Measurements from ENCODE around the gene ECE1.

DNA sequence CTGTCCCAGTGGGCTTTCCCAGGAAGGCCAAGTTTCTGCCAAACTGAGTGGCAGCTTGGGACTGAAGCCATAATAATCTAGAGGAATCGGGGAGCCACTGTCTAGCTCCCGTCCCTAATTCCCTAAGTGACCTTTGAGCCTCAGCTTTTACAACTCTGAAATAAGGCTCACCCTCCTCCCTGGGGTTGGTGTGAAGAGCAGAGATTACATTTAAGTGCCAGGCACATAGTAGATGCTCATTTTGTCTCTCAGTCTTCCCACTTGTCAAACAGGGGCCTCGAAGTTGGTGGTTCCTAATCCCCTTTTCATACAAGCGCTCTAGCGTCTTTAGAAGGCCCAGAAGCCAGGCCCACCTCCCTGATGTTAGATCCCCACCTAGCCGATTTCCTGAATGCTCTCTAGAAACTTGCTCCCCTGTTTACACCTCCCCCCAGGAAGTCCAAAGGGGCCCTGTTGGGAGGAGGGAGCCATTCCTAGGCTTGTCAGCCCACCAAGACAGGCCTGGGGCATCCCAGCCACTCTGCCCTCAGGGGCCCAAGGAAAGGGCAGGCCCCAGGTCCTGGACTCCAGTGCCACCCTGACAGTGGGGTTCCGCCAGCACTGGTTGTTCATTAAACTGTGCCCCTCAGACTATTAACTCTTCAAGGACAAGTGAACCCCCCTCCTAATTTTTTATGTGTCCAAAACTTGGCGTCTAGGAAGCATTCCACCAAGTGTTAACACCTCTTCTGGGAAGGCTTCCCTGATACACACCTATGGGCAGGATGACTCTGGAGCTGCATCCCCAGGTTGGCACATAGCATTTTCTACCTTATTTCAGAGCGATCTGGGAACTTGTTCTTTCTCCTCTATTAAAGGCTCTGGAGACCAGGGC lies 49.3 kb upstream of the ECE1 start:
- TF ChIP-seq POLR2A (IDR thresholded peaks at IDR 0.05): no peak
- TF ChIP-seq, protein P1, sequence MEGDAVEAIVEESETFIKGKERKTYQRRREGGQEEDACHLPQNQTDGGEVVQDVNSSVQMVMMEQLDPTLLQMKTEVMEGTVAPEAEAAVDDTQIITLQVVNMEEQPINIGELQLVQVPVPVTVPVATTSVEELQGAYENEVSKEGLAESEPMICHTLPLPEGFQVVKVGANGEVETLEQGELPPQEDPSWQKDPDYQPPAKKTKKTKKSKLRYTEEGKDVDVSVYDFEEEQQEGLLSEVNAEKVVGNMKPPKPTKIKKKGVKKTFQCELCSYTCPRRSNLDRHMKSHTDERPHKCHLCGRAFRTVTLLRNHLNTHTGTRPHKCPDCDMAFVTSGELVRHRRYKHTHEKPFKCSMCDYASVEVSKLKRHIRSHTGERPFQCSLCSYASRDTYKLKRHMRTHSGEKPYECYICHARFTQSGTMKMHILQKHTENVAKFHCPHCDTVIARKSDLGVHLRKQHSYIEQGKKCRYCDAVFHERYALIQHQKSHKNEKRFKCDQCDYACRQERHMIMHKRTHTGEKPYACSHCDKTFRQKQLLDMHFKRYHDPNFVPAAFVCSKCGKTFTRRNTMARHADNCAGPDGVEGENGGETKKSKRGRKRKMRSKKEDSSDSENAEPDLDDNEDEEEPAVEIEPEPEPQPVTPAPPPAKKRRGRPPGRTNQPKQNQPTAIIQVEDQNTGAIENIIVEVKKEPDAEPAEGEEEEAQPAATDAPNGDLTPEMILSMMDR (IDR thresholded peaks at IDR 0.05): no peak
